A172 (cell line): ENCODE results near the gene PCDHGC5. TPM values are rescaled to one million over a fixed set of nuclear protein-coding genes. Genes with fewer than 3 reads are reported as not detected.

Experiments
- DNase-seq: peaks from one replicate; pipeline ENCODE4 v3.0.0-alpha.2; 2015; ENCODE audit warnings: low spot score
- total RNA-seq: library from RNA; depleted of rRNA; stranded (reverse); fragments of >200 nt; shearing (Covaris generic); gene quantifications from 2 replicates; pipeline ENCODE4 v1.2.3, GENCODE V29; 2014; rRNA removed

The PCDHGC5 gene
- total RNA-seq, 1 experiment from 2014 or later: 3.7 TPM

GRCh38 chr5:141529873-141530272 lies 41.0 kb downstream of the PCDHGC5 start:
- DNase-seq: no peak

DNA sequence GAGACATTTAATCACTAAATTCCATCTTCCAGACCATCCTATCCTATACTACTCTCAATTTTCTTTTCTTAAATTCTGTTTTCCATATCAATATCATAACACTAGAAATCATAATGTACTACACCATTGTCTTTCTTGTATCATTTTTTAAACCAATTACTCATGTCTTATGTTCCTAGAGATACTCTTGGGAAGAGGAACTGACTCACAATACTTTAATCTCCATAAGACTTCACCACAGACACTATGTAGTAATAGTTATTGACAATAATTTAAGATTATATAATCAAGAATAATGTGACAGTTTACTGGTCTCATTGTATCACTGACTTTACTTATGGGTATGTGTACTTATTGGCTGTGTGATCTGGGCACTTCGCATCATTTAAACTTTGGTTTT lies 43.8 kb downstream of the PCDHGC5 start:
- no peak for DNase-seq

GRCh38 chr5:141533897-141534296 lies 45.0 kb downstream of the PCDHGC5 start:
- DNase-seq: no peak

GRCh38 chr5:141534492-141535213 lies 45.8 kb downstream of the PCDHGC5 start:
- no peak for DNase-seq

Other genes with a start within 250 kb of the PCDHGC5 start
- 0.26 and 1.0 TPM in 2 replicates for gene PCDHB15, start 243.7 kb upstream of the PCDHGC5 start, total RNA-seq
- not detected in 2 replicates for gene SLC25A2, start 185.0 kb upstream of the PCDHGC5 start, total RNA-seq
- 109 and 119 TPM in 2 replicates for gene TAF7, start 168.3 kb upstream of the PCDHGC5 start, total RNA-seq
- gene PCDHGA1, start 158.6 kb upstream of the PCDHGC5 start, total RNA-seq: 1.5 and 1.6 TPM in 2 replicates
- gene PCDHGA2, start 150.3 kb upstream of the PCDHGC5 start, total RNA-seq: 0.57 and 1.1 TPM in 2 replicates
- gene PCDHGA3, start 145.3 kb upstream of the PCDHGC5 start, total RNA-seq: 0.14 TPM in 1 of 2 replicates, not detected in the other
- 1.2 and 2.0 TPM in 2 replicates for gene PCDHGB1, start 139.0 kb upstream of the PCDHGC5 start, total RNA-seq
- 1.1 and 1.4 TPM in 2 replicates for gene PCDHGA4, start 134.1 kb upstream of the PCDHGC5 start, total RNA-seq
- gene PCDHGB2, start 129.1 kb upstream of the PCDHGC5 start, total RNA-seq: 0.34 and 1.6 TPM in 2 replicates
- gene PCDHGA5, start 124.9 kb upstream of the PCDHGC5 start, total RNA-seq: 0.41 and 0.48 TPM in 2 replicates
- 0.81 and 1.7 TPM in 2 replicates for gene PCDHGB3, start 118.8 kb upstream of the PCDHGC5 start, total RNA-seq
- gene PCDHGA6, start 115.2 kb upstream of the PCDHGC5 start, total RNA-seq: 1.9 and 2.5 TPM in 2 replicates
- gene PCDHGA7, start 106.3 kb upstream of the PCDHGC5 start, total RNA-seq: 0.69 TPM in 2 replicates
- gene PCDHGB4, start 101.4 kb upstream of the PCDHGC5 start, total RNA-seq: 0.07 TPM in 2 replicates
- 0.05 and 0.31 TPM in 2 replicates for gene PCDHGA8, start 96.4 kb upstream of the PCDHGC5 start, total RNA-seq
- 0.10 TPM in 1 of 2 replicates, not detected in the other for gene PCDHGB5, start 91.1 kb upstream of the PCDHGC5 start, total RNA-seq
- gene PCDHGA9, start 86.3 kb upstream of the PCDHGC5 start, total RNA-seq: 2.8 and 3.4 TPM in 2 replicates
- gene PCDHGB6, start 81.1 kb upstream of the PCDHGC5 start, total RNA-seq: 0.10 and 0.33 TPM in 2 replicates
- 4.7 and 5.3 TPM in 2 replicates for gene PCDHGA10, start 76.1 kb upstream of the PCDHGC5 start, total RNA-seq
- gene PCDHGB7, start 71.4 kb upstream of the PCDHGC5 start, total RNA-seq: 14.6 and 15.0 TPM in 2 replicates
- gene PCDHGA11, start 68.0 kb upstream of the PCDHGC5 start, total RNA-seq: 0.19 and 0.89 TPM in 2 replicates
- gene PCDHGA12, start 58.6 kb upstream of the PCDHGC5 start, total RNA-seq: 0.31 TPM in 1 of 2 replicates, not detected in the other
- 46.6 and 51.7 TPM in 2 replicates for gene PCDHGC3, start 13.1 kb upstream of the PCDHGC5 start, total RNA-seq
- 0.22 TPM in 1 of 2 replicates, not detected in the other for gene PCDHGC4, start 4.1 kb upstream of the PCDHGC5 start, total RNA-seq
- 28.2 and 32.9 TPM in 2 replicates for gene DIAPH1, start 129.9 kb downstream of the PCDHGC5 start, total RNA-seq
- 74.1 and 78.7 TPM in 2 replicates for gene HDAC3, start 147.8 kb downstream of the PCDHGC5 start, total RNA-seq
- gene RELL2, start 147.9 kb downstream of the PCDHGC5 start, total RNA-seq: 6.9 and 10.4 TPM in 2 replicates
- gene FCHSD1, start 162.3 kb downstream of the PCDHGC5 start, total RNA-seq: 7.1 and 21.6 TPM in 2 replicates
- gene ARAP3, start 193.1 kb downstream of the PCDHGC5 start, total RNA-seq: 4.3 and 6.8 TPM in 2 replicates